Measurements from ENCODE around the gene PLPP3.

PLPP3 gene

DNA sequence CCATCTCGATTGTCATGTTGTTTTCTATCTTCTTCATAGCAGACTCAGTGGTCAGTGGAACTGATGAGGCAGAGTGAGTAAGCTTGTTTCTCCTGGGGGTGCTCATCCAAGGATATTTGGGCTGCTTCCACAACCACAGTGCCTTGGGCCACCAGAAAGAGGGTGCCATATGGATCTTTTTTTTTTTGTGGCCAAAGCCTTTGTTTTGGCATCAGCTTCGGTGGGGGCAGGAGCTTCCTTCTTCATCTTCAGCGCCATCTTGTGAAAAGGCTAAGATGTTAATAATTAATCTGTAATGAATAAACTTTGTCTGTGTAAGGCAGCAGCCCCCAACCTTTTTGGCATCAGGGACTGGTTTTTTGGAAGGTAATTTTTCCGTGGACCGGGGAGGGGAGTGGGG is 6.6 kb upstream of the PLPP3 start:
- peaks cover 8% of the 10 kb centered on the region for H3K27me3 Mint-ChIP-seq
- no peak overlapping the region for H3K27ac Mint-ChIP-seq
- no peak overlapping the region for H3K4me3 Mint-ChIP-seq
- intact Hi-C loops (cut with micrococcal nuclease), result loop anchor here (1.0 to 10.0 kb wide), 5 partner anchors 881 to 1441 kb away; no protein-coding TSS in a partner anchor
- no peaks in the 10 kb centered on the region for H3K4me1 Mint-ChIP-seq (ENCODE audit: low read depth)
- H3K36me3 Mint-ChIP-seq (ENCODE audit: low read depth), result no peaks in the 10 kb centered on the region
- no peaks in the 10 kb centered on the region for H3K9me3 Mint-ChIP-seq

DNA sequence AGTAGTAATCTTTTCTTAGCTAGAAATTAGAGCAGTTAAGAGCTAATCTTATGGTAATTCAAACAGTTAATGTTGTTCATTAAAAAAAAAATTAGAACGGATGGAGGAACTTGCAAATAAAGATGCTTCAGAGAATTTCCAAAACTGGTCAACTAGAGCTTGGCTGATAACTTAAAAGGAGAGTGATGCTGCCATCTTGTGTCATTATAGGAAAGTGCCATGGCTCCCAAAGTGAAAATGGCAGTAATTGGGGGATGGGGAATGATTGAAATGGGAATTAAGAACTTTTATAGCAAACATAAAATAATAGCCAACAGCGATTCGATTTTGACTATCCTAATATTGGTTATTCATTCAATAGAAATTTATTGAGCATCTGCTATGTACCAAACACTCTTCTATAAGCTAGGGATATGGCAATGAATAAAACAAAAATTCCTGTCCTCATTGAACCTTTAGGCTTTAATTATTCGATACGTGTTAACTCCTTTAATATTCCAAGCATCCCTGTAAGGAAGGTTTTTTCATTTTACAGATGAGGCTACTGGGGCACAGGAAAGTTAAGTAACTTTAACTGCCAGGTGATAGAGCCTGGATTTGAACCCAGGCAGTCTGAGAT is 5.7 kb upstream of the PLPP3 start:
- Mint-ChIP-seq H3K27me3 (peaks cover 13% of the 10 kb centered on the region), H3K36me3 (ENCODE audit: low read depth) (no peaks in the 10 kb centered on the region), H3K4me3 (no peak overlapping the region), H3K9me3 (no peaks in the 10 kb centered on the region), H3K4me1 (ENCODE audit: low read depth) (peaks cover 5% of the 10 kb centered on the region), H3K27ac (no peak overlapping the region)
- intact Hi-C loops (cut with micrococcal nuclease), result loop anchor here (1.0 to 10.0 kb wide), 5 partner anchors 880 to 1440 kb away; no protein-coding TSS in a partner anchor

DNA sequence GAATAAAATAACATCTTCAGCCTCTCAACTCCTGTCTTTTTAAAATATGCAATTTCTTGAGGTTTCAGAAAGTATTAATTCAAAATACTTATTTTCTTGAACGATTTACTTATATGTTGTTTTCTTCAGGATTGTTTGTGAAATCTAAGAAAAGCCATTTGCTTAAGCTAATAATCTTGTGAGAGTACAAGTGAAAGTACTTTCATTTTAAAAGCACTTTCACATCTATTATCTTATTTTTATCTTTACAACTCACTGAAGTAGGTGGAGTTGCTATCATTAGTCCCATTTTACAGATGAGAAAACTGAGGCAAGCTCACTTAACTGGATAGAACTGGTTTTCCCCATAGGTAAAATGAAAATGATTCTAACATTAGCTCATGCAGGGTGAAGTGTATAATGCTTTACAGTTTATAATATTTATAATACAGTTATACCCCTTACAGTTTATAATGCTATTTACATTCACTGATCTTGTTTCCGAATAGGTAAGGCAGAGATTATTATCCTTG is 4.7 kb upstream of the PLPP3 start:
- no peak overlapping the region for H3K27ac Mint-ChIP-seq
- peaks cover 7% of the 10 kb centered on the region for H3K36me3 Mint-ChIP-seq (ENCODE audit: low read depth)
- intact Hi-C loops (cut with micrococcal nuclease), result loop anchor here (2.0 to 10.0 kb wide), 3 partner anchors 879 to 1439 kb away; no protein-coding TSS in a partner anchor
- H3K27me3 Mint-ChIP-seq, result peaks cover 13% of the 10 kb centered on the region
- H3K4me3 Mint-ChIP-seq, result no peak overlapping the region
- H3K9me3 Mint-ChIP-seq, result no peaks in the 10 kb centered on the region
- peaks cover 5% of the 10 kb centered on the region for H3K4me1 Mint-ChIP-seq (ENCODE audit: low read depth)

DNA sequence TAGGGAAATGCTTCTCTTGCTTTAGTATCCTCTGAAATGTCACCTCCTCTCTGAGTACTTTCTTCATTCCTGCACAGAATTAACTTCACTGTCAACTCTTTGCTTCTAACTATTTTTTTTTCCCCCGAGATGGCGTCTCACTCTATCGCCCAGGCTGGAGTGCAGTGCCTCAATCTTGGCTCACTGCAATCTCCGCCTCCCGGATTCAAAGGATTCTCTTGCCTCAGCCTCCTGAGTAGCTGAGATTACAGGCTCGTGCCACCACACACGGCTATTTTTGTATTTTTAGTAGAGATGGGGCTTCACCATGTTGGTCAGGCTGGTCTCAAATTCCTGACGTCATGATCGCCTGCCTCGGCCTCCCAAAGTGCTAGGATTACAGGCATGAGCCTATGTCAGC is 1.4 kb upstream of the PLPP3 start:
- Mint-ChIP-seq H3K4me3 (no peak overlapping the region), H3K9me3 (no peaks in the 10 kb centered on the region), H3K4me1 (ENCODE audit: low read depth) (peaks cover 21% of the 10 kb centered on the region), H3K27ac (no peak overlapping the region), H3K36me3 (ENCODE audit: low read depth) (peaks cover 18% of the 10 kb centered on the region), H3K27me3 (peaks cover 20% of the 10 kb centered on the region)
- intact Hi-C loops (cut with micrococcal nuclease), result loop anchor here (10.0 kb wide), 2 partner anchors 876 to 1436 kb away; no protein-coding TSS in a partner anchor

DNA sequence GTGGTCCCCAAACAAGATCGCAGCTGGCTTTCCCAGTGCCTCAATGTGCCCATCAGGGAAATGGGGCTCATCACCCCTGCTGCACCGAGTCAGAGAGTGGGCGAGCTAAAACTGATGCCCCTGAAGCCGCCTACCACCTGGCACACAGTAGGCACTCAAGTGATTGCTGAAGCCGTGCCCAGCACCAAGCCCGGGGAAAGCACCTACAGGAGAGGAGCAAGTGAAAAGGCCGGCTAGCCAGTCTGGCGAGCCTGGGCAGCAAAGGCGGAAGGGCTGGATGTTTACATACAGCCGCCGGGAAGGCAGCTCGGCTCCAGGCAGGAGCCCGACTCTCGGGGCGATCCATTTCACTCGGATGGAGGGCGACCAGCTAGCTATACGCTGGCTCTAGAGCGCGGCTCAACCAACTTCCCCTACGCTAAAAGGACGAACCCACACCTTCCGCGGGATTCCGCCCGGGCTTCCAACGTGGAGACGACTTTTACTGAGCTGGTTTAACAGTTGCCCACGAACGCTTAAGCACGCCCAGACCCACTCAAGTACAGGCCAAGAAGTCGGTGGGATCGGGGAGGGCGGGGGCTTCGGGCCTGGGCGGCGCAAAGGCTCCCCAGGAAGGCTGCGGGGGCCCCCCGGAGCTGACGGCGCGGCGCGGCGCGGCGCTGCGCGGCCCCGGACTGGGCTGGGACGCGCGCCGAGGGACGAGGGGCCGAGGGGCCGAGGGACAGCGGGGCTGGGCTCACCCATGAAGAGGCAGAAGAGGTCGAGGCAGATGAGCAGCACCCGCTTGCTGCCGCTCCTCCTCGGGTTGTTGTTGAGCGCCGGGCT is 1.0 kb downstream of the PLPP3 start:
- H3K27ac Mint-ChIP-seq, result peak overlapping the region; percentile 84
- H3K4me3 Mint-ChIP-seq, result peak overlapping the region; percentile 95
- intact Hi-C loops (cut with micrococcal nuclease), result loop anchor here (10.0 kb wide), 1 partner anchor 254 kb away; no protein-coding TSS in a partner anchor
- H3K4me1 Mint-ChIP-seq (ENCODE audit: low read depth), result peaks cover 31% of the 10 kb centered on the region
- no peaks in the 10 kb centered on the region for H3K9me3 Mint-ChIP-seq
- H3K36me3 Mint-ChIP-seq (ENCODE audit: low read depth), result peaks cover 23% of the 10 kb centered on the region
- H3K27me3 Mint-ChIP-seq, result peaks cover 22% of the 10 kb centered on the region

DNA sequence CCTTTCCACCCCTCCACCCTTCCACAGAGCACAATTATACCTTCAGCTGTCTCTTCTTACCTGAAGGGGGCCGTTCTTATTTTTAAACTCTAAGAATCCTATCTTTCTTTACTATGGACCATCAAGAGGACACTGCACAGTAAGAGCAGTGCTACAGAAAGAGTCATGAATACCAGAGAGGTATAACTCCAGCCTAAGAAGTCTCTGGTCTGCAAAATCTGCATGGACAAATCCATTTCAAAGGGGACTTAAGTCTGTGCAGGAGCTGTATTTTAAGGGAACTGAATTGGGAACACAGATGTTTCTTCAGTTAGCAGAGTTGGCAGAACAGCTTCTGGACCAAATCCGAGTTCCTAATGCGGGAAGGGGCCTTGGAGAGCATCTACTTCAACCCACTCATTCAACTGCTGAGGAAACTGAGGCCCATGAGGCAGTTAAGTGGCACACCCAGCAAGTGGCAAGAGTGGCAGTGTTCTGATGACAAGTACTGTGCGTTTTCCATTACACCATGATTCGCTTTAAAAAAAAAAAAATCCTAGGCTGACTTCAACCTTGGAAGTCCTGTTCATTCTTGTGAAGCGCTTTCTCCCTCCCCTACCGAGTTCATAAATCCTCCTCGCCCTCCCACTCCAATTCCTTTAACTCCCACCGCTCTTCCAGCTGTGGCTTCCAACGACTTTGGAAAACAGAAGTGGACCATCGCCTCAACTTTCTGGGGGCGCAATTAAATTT is 1.8 kb downstream of the PLPP3 start:
- H3K9me3 Mint-ChIP-seq, result no peaks in the 10 kb centered on the region
- peaks cover 36% of the 10 kb centered on the region for H3K4me1 Mint-ChIP-seq (ENCODE audit: low read depth)
- peaks cover 22% of the 10 kb centered on the region for H3K27me3 Mint-ChIP-seq
- peak overlapping the region; percentile 95 for H3K4me3 Mint-ChIP-seq
- peaks cover 27% of the 10 kb centered on the region for H3K36me3 Mint-ChIP-seq (ENCODE audit: low read depth)
- intact Hi-C loops (cut with micrococcal nuclease), result loop anchor here (10.0 kb wide), 1 partner anchor 253 kb away; no protein-coding TSS in a partner anchor
- H3K27ac Mint-ChIP-seq, result peak overlapping the region; percentile 84

DNA sequence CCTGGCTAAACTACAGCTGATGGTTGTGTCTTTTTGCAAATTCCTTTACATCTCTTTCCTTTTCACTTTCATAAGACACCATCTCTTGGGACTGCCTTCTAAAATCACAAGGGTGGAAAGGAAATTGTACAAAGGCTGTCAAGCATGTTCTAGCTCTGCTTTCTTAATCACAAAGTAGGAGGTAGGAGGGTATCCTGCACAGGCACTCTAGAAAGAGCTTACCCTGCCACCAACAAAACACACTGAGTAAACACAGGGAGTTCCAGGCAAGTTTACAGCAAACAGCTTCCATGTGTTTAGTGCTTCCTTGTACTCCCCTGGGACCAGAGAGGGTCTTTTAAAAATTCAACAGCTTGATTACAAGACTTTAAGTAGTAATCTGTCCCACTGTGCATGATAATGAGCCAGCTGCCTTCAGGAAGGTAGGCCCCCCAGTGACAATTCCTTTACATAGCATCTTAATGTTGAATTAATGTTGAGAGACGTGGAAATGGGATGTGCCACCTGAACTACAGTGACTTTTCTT is 2.4 kb downstream of the PLPP3 start:
- Mint-ChIP-seq H3K9me3 (no peaks in the 10 kb centered on the region), H3K27ac (peak overlapping the region; percentile 84), H3K4me1 (ENCODE audit: low read depth) (peaks cover 36% of the 10 kb centered on the region), H3K4me3 (peak overlapping the region; percentile 95), H3K36me3 (ENCODE audit: low read depth) (peaks cover 27% of the 10 kb centered on the region), H3K27me3 (peaks cover 20% of the 10 kb centered on the region)
- intact Hi-C loops (cut with micrococcal nuclease), result loop anchor here (10.0 kb wide), 1 partner anchor 252 kb away; no protein-coding TSS in a partner anchor

DNA sequence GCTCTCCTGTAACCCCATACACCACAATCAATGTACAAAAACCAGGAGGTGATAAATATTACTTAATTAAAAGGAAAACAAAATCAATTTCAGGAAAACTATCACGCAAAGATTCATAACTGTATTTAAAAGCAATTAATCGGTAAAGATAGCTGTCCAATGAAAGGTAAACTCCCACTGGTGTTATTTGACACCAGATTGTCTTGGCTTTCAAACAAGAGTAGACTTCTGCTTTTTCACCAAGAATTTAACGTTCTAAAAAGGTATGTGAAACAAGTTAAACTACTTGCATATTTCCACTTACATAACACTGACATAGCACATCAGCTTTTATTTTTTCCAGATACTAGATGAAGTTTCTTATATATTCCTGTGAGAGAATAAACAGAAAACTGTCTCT is 3.5 kb downstream of the PLPP3 start:
- Mint-ChIP-seq H3K27ac (no peak overlapping the region), H3K27me3 (peaks cover 16% of the 10 kb centered on the region), H3K36me3 (ENCODE audit: low read depth) (peaks cover 27% of the 10 kb centered on the region), H3K4me3 (no peak overlapping the region), H3K4me1 (ENCODE audit: low read depth) (peaks cover 43% of the 10 kb centered on the region), H3K9me3 (no peaks in the 10 kb centered on the region)
- intact Hi-C loops (cut with micrococcal nuclease), result loop anchor here (10.0 kb wide), 1 partner anchor 251 kb away; no protein-coding TSS in a partner anchor

DNA sequence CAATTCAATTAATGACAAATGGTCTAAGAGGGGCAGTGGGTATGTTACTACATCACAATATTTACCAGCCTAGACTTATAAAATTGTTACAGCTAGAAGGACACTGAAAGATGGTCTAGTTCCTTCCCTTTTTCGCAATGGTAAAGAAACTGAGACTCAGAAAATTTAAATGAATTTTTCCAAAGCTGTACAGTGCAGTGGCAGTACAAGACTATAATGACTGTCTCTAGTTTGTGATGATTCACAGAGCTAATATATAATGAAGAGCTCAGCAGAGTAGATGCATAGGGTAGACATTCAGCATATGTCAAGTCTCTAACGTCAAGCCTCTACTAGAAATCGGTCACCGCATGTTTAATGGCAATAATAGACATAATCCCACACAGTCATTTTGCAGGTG is 4.6 kb downstream of the PLPP3 start:
- peaks cover 41% of the 10 kb centered on the region for H3K4me1 Mint-ChIP-seq (ENCODE audit: low read depth)

DNA sequence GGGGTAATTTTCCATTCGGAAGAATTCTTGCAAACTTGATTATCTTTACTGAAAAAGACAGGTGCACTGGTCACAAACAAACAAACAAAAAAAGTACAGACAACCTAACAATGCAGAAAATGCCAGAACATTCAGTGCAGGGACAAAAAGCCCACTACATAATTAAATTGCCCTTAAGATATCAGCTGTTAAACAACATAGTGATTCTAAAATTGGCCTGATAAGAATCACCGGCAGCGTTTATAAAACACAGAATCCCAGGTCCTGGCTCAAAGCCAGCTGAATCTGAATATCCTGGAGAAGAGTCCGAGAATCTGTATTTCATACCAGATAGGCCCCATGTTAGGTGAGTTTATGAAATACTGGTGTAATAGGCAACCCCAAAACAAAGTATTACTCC is 6.1 kb downstream of the PLPP3 start:
- intact Hi-C loops (cut with micrococcal nuclease), result loop anchor here (10.0 kb wide), 1 partner anchor 249 kb away; no protein-coding TSS in a partner anchor
- H3K9me3 Mint-ChIP-seq, result no peaks in the 10 kb centered on the region
- H3K27ac Mint-ChIP-seq, result no peak overlapping the region
- peaks cover 21% of the 10 kb centered on the region for H3K27me3 Mint-ChIP-seq
- H3K4me1 Mint-ChIP-seq (ENCODE audit: low read depth), result peaks cover 44% of the 10 kb centered on the region
- peaks cover 27% of the 10 kb centered on the region for H3K36me3 Mint-ChIP-seq (ENCODE audit: low read depth)
- H3K4me3 Mint-ChIP-seq, result no peak overlapping the region

More for the DNA sequence above, 4.6 kb downstream of the PLPP3 start:
- Mint-ChIP-seq H3K9me3 (no peaks in the 10 kb centered on the region), H3K27me3 (peaks cover 12% of the 10 kb centered on the region), H3K27ac (no peak overlapping the region), H3K4me3 (no peak overlapping the region), H3K36me3 (ENCODE audit: low read depth) (peaks cover 28% of the 10 kb centered on the region)
- intact Hi-C loops (cut with micrococcal nuclease), result loop anchor here (10.0 kb wide), 1 partner anchor 250 kb away; no protein-coding TSS in a partner anchor

DNA sequence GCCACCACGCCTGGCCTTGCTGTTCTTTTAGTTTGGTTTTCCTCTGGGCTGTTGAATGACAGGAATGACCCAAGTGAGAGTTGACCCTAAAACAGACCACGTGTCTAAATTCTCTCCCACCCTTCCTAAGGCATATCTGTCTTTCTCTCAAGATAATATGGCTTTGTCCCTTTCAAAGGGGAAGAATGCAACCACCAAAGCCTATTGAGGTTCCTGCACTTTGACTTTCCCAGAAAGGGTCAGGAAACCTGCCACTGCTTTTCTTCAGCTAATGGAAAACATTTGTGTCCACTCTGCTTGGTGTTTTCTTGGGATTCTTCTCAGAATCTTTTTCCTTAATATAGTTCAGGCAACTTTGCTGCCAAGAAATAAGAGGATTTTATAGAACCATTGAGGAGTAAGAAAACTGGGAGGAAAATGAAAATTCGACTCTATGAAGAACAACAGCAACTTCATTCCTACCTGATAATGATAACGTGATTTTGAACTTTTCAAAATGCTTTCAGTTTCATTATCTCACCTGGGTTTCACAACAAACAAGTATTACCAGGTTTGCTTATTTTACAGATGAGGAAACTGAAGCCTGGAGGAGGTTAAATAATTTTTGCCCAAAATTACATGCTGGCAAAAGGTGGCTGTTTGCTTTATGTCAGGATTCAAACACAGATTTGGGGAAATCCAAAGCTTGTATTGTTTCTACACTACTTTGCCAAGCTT is 6.9 kb downstream of the PLPP3 start:
- intact Hi-C loops (cut with micrococcal nuclease), result loop anchor here (10.0 kb wide), 1 partner anchor 248 kb away; no protein-coding TSS in a partner anchor
- Mint-ChIP-seq H3K36me3 (ENCODE audit: low read depth) (peaks cover 26% of the 10 kb centered on the region), H3K4me3 (no peak overlapping the region)

DNA sequence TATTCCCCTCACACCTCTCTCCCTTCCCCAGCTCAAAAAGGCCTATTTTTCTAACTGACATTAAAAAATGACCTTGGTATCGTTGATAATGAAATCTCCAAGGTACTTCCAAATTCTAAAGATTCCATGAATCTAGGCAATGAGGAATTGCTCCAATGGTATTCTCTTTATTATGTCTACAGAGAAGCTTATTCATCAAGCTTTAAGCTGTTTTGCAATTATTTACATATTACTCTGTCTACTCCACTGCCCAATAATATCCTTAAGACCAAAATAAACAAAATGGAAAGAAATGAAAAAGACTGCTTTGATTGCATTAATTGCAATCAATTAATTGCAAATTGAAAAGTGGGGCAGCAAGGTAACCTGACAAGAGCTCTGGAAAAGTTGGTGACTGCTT is 7.9 kb downstream of the PLPP3 start:
- Mint-ChIP-seq H3K27me3 (peaks cover 14% of the 10 kb centered on the region), H3K4me1 (ENCODE audit: low read depth) (peaks cover 36% of the 10 kb centered on the region), H3K36me3 (ENCODE audit: low read depth) (peaks cover 26% of the 10 kb centered on the region), H3K27ac (no peak overlapping the region), H3K9me3 (no peaks in the 10 kb centered on the region), H3K4me3 (no peak overlapping the region)
- intact Hi-C loops (cut with micrococcal nuclease), result loop anchor here (10.0 kb wide), 1 partner anchor 247 kb away; no protein-coding TSS in a partner anchor

More for the DNA sequence above, 6.9 kb downstream of the PLPP3 start:
- Mint-ChIP-seq H3K9me3 (no peaks in the 10 kb centered on the region), H3K27me3 (peaks cover 15% of the 10 kb centered on the region), H3K27ac (no peak overlapping the region), H3K4me1 (ENCODE audit: low read depth) (peaks cover 43% of the 10 kb centered on the region)

Data from dendritic cell treated with granulocyte-macrophage colony-stimulating factor and Interleukin-4, amounts not matched to agents 40 ng/mL and 50 ng/mL, for 4 days (primary cell).